Measurements from ENCODE around the gene PPP2CA.

Gene PPP2CA

DNA sequence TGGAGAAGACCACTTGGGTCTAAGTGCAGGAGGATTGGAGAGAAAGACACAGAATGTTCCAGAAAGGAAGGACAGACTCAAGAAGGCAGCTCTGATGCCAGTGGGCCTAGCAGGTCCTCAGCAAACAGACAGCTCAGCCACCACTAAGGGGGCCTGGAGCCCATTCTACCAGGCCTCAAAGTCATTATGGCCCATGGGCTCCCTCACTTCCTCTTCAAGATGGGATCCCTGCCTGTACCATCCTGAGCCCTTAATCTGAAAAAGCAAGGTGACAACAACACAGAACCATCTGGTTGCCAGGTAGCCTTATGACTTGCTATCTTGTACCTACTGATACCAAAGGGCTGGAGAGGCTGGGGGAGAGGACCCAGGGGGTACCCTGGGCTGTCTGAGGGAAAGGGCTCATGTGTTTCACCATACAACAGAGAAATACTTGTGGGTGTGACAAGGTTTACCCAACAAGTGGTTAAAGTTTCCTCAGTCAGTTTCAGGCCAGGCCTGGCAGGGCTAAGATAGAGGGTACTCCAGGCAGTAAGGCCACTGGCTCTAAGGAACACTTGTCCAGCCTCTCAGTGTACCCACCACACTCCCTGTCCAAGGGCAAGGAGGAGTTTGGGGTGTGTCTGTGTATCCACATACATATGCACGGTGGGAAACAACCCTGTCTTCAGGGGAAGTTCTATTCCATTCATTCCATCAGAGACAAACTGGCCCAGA is 80.7 kb downstream of the PPP2CA start:
- TF ChIP-seq, protein P1, sequence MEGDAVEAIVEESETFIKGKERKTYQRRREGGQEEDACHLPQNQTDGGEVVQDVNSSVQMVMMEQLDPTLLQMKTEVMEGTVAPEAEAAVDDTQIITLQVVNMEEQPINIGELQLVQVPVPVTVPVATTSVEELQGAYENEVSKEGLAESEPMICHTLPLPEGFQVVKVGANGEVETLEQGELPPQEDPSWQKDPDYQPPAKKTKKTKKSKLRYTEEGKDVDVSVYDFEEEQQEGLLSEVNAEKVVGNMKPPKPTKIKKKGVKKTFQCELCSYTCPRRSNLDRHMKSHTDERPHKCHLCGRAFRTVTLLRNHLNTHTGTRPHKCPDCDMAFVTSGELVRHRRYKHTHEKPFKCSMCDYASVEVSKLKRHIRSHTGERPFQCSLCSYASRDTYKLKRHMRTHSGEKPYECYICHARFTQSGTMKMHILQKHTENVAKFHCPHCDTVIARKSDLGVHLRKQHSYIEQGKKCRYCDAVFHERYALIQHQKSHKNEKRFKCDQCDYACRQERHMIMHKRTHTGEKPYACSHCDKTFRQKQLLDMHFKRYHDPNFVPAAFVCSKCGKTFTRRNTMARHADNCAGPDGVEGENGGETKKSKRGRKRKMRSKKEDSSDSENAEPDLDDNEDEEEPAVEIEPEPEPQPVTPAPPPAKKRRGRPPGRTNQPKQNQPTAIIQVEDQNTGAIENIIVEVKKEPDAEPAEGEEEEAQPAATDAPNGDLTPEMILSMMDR (IDR thresholded peaks at IDR 0.05) = no peak
- TF ChIP-seq ZFX (IDR thresholded peaks at IDR 0.05; ENCODE audit: borderline replicate concordance) = no peak
- H3K27ac ChIP-seq = no peak overlapping the region

Data from 22Rv1 (cell line).